ENCODE results near the gene IRX2. TPM values are rescaled to one million over a fixed set of nuclear protein-coding genes. Genes with fewer than 3 reads are reported as not detected.
A peak's percentile ranks its signal among the peaks of the same experiment; 100 is the strongest.

IRX2 gene
- total and polyA plus RNA-seq, 8 donors, result 32.4 to 72.0 (median 63.3) TPM

GRCh38 chr5:2756211-2757152 lies 5.0 kb upstream of the IRX2 start:
- no peak for TF ChIP-seq CTCF (IDR thresholded peaks at IDR 0.05)
- Histone ChIP-seq H3K36me3 (no peaks in the 10 kb centered on the region), H3K27ac (peak overlapping the region; percentile 68 to 88), H3K9me3 (no peaks in the 10 kb centered on the region), H3K4me1 (peaks cover 0 to 6% of the 10 kb centered on the region in 2 donors), H3K27me3 (peaks cover 57 to 89% of the 10 kb centered on the region in 2 donors), H3K4me3 (peak overlapping the region; percentile 22 to 36)
- peak; percentile 36 for ATAC-seq
- intact Hi-C loops (cut with DNase I), result no loop called here
- peak in 2 of 4 donors; percentile 69 to 86 for DNase-seq

- Histone ChIP-seq H3K9me3 (no peaks in the 10 kb centered on the region), H3K27ac (peak overlapping the region; percentile 68 to 88), H3K27me3 (peaks cover 62 to 96% of the 10 kb centered on the region in 2 donors), H3K4me3 (peak overlapping the region; percentile 22 to 36), H3K36me3 (no peaks in the 10 kb centered on the region), H3K4me1 (peaks cover 0 to 6% of the 10 kb centered on the region in 2 donors)
- TF ChIP-seq CTCF (IDR thresholded peaks at IDR 0.05), result no peak
- no peak for ATAC-seq
- DNase-seq, result peak in 1 of 4 donors; percentile 79
- intact Hi-C loops (cut with DNase I), result no loop called here
Observed at GRCh38 chr5:2755681-2756171, 4.2 kb upstream of the IRX2 start.

GRCh38 chr5:2755076-2755680 lies 3.7 kb upstream of the IRX2 start:
- Histone ChIP-seq H3K4me3 (peak overlapping the region in 1 of 2 donors; percentile 36), H3K36me3 (no peaks in the 10 kb centered on the region), H3K9me3 (no peaks in the 10 kb centered on the region), H3K4me1 (peaks cover 0 to 10% of the 10 kb centered on the region in 2 donors), H3K27me3 (peaks cover 67 to 99% of the 10 kb centered on the region in 2 donors), H3K27ac (peak overlapping the region; percentile 68 to 88)
- DNase-seq (peak in 1 of 4 donors; percentile 86), ATAC-seq (peak; percentile 29)
- no peak for TF ChIP-seq CTCF (IDR thresholded peaks at IDR 0.05)
- intact Hi-C loops (cut with DNase I), result no loop called here

GRCh38 chr5:2754581-2755075 lies 3.2 kb upstream of the IRX2 start:
- H3K4me3 ChIP-seq, result peak overlapping the region in 1 of 2 donors; percentile 36
- no peak for TF ChIP-seq CTCF (IDR thresholded peaks at IDR 0.05)
- H3K27me3 ChIP-seq, result peaks cover 73 to 99% of the 10 kb centered on the region in 2 donors
- H3K9me3 ChIP-seq, result no peaks in the 10 kb centered on the region
- H3K36me3 ChIP-seq, result no peaks in the 10 kb centered on the region
- ATAC-seq, result no peak
- DNase-seq, result peak in 1 of 4 donors; percentile 81
- peak overlapping the region; percentile 61 to 88 for H3K27ac ChIP-seq
- intact Hi-C loops (cut with DNase I), result loop anchor here in 1 of 2 donors (5.0 kb wide), 1 partner anchor 843 kb away; the partner anchor contains the start of gene IRX1
- H3K4me1 ChIP-seq, result peaks cover 0 to 10% of the 10 kb centered on the region in 2 donors
